ENCODE measurements around the gene HYPK.
"Not testable (repeated sequence)": the region's sequence is repeated elsewhere in the genome, so short reads cannot be mapped to it uniquely, and the experiment has no call there.

HYPK gene

DNA sequence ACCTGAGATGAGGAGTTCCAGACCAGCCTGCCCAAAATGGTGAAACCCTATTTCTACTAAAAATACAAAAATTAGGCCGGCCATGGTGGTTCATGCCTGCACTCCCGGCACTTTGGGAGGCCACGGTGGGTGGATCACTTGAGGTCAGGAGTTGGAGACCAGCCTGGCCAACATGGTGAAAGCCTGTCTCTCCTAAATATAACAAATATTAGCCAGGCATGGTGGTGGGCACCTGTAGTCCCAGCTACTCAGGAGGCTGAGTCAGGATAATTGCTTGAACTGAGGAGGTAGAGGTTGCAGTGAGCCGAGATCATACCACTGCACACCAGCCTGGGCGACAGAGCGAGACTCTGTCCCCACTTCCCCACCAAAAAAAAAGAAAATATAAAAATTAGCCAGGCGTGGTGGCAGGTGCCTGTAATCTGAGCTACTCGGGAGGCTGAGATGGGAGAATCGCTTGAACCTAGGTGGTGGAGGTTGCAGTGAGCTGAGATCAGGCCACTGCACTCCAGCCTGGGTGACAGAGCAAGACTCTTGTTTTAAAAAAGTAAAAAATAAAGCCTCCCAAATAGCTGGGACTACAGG is 30.4 kb downstream of the HYPK start:
- not testable (repeated sequence) for DNase-seq; H3K27me3 ChIP-seq (ENCODE audit: insufficient read depth, low read length, poor library complexity); ATAC-seq (ENCODE audit: insufficient read depth, low read depth); H2AFZ ChIP-seq (ENCODE audit: low read depth, low read length); H3K27ac ChIP-seq (ENCODE audit: low read length); H3K9me3 ChIP-seq (ENCODE audit: insufficient read depth, low read length, severe bottlenecking)
- Histone ChIP-seq H3K4me3 (ENCODE audit: low read depth in 1 of 2, low read length in 2 of 2) (0 out of 4 replicates have a peak overlapping the region, but pooled peaks of 1 of the 2 experiments have one; percentile 24), H3K9ac (ENCODE audit: low read depth, low read length) (0 out of 2 replicates have a peak overlapping the region, but pooled peaks have one; percentile 24), H3K4me1 (ENCODE audit: insufficient read depth, low read length) (peaks cover 65% of the 10 kb centered on the region), H4K20me1 (ENCODE audit: insufficient read depth, low read length) (peaks cover 13% of the 10 kb centered on the region; the same call in 1 of the 2 replicates), H3K79me2 (ENCODE audit: insufficient read depth, low read length) (peaks cover 95% of the 10 kb centered on the region), H3K36me3 (ENCODE audit: insufficient read depth, low read length) (peaks cover 46% of the 10 kb centered on the region), H3K4me2 (ENCODE audit: insufficient read depth, low read length) (peak overlapping the region; percentile 79)

DNA sequence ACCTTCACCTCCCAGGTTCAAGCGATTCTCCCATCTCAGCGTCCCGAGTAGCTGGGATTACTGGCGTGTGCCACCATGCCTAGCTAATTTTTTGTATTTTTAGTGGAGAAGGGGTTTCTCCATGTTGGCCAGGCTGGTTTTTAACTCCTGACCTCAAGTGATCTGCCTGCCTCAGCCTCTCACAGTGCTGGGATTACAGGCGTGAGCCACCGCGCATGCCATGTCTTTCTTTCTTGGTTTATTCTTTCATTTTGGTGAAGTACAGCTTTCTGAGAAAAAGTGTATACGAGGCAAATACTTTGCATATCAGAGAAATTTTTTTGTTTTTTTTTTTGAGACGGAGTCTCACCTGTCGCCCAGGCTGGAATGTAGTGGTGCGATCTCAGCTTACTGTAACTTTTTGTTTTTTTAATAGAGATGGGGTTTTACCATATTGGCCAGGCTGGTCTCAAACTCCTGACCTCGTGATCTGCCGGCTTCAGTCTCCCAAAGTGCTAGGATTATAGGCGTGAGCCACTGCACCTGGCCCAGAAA is 31.2 kb downstream of the HYPK start:
- Histone ChIP-seq H3K79me2 (ENCODE audit: insufficient read depth, low read length) (peaks cover 95% of the 10 kb centered on the region), H3K4me2 (ENCODE audit: insufficient read depth, low read length) (peak overlapping the region; percentile 79), H3K4me1 (ENCODE audit: insufficient read depth, low read length) (peaks cover 58% of the 10 kb centered on the region), H3K9ac (ENCODE audit: low read depth, low read length) (peak overlapping the region; percentile 24; the same call in 1 of the 2 replicates), H3K4me3 (ENCODE audit: low read depth in 1 of 2, low read length in 2 of 2) (peak overlapping the region in 1 of 2 experiments; percentile 24; a peak in 2 of 4 replicates), H4K20me1 (ENCODE audit: insufficient read depth, low read length) (peaks cover 13% of the 10 kb centered on the region; the same call in 1 of the 2 replicates), H3K36me3 (ENCODE audit: insufficient read depth, low read length) (peaks cover 54% of the 10 kb centered on the region)
- H2AFZ ChIP-seq (ENCODE audit: low read depth, low read length); H3K9me3 ChIP-seq (ENCODE audit: insufficient read depth, low read length, severe bottlenecking); ATAC-seq (ENCODE audit: insufficient read depth, low read depth); H3K27me3 ChIP-seq (ENCODE audit: insufficient read depth, low read length, poor library complexity); DNase-seq; H3K27ac ChIP-seq (ENCODE audit: low read length): not testable (repeated sequence)

DNA sequence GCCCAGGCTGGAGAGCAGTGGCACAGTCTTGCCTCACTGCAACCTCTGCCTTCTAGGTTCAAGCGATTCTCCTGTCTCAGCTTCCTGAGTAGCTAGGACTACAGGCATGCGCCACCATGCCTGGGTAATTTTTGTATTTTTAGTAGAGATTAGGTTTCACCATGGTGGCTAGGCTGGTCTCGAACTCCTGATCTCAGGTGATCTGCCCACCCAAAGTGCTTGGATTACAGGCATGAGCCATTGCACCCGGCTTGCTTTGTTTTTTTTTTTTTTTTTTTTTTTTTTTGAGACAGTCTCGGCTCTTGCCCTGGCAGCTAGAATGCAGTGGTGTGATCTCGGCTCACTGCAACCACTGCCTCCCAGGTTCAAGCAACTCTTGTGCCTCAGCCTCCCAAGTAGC is 32.1 kb downstream of the HYPK start:
- peak overlapping the region; percentile 79 for H3K4me2 ChIP-seq (ENCODE audit: insufficient read depth, low read length)
- ATAC-seq (ENCODE audit: insufficient read depth, low read depth); H3K9me3 ChIP-seq (ENCODE audit: insufficient read depth, low read length, severe bottlenecking); DNase-seq; H3K27me3 ChIP-seq (ENCODE audit: insufficient read depth, low read length, poor library complexity); H3K9ac ChIP-seq (ENCODE audit: low read depth, low read length); H3K27ac ChIP-seq (ENCODE audit: low read length); H2AFZ ChIP-seq (ENCODE audit: low read depth, low read length); H3K4me3 ChIP-seq (ENCODE audit: low read depth in 1 of 2, low read length in 2 of 2): not testable (repeated sequence)
- H4K20me1 ChIP-seq (ENCODE audit: insufficient read depth, low read length): peaks cover 18% of the 10 kb centered on the region
- H3K79me2 ChIP-seq (ENCODE audit: insufficient read depth, low read length): peaks cover 94% of the 10 kb centered on the region
- H3K36me3 ChIP-seq (ENCODE audit: insufficient read depth, low read length): peaks cover 63% of the 10 kb centered on the region
- H3K4me1 ChIP-seq (ENCODE audit: insufficient read depth, low read length): peaks cover 57% of the 10 kb centered on the region

DNA sequence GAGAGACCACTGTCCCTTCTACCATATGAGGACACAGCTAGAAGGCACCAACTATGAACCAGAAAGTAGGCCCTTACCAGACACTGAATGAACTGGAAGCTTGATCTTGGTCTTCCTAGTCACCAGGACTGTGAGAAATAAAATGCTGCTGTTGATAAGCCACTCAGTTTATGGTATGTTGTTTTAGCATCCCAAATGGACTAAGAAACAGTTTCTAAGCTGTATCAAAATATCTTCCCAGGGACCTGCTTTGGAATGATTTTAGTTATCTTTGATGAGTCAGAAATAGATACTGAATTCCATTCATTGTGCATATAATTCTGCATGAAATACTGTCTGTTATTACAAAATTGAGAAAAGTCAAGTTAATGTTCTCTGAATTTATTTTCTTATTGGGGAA is 45.0 kb downstream of the HYPK start:
- no peak overlapping the region for H3K4me3 ChIP-seq (ENCODE audit: low read depth in 1 of 2, low read length in 2 of 2)
- peaks cover 67% of the 10 kb centered on the region for H3K36me3 ChIP-seq (ENCODE audit: insufficient read depth, low read length)
- peaks cover 8% of the 10 kb centered on the region; the same call in 1 of the 2 replicates for H3K79me2 ChIP-seq (ENCODE audit: insufficient read depth, low read length)
- ATAC-seq (ENCODE audit: insufficient read depth, low read depth) (no peak), DNase-seq (no peak)
- H3K4me2 ChIP-seq (ENCODE audit: insufficient read depth, low read length): no peak overlapping the region
- TF ChIP-seq, protein P1, sequence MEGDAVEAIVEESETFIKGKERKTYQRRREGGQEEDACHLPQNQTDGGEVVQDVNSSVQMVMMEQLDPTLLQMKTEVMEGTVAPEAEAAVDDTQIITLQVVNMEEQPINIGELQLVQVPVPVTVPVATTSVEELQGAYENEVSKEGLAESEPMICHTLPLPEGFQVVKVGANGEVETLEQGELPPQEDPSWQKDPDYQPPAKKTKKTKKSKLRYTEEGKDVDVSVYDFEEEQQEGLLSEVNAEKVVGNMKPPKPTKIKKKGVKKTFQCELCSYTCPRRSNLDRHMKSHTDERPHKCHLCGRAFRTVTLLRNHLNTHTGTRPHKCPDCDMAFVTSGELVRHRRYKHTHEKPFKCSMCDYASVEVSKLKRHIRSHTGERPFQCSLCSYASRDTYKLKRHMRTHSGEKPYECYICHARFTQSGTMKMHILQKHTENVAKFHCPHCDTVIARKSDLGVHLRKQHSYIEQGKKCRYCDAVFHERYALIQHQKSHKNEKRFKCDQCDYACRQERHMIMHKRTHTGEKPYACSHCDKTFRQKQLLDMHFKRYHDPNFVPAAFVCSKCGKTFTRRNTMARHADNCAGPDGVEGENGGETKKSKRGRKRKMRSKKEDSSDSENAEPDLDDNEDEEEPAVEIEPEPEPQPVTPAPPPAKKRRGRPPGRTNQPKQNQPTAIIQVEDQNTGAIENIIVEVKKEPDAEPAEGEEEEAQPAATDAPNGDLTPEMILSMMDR (IDR thresholded peaks at IDR 0.05; ENCODE audit: borderline replicate concordance, extremely low read depth, low read length, poor library complexity, severe bottlenecking): no peak
- TF ChIP-seq EZH2 (IDR thresholded peaks at IDR 0.05; ENCODE audit: borderline replicate concordance, low read depth, low read length, severe bottlenecking): no peak
- no peaks in the 10 kb centered on the region; the same call in 1 of the 2 replicates for H4K20me1 ChIP-seq (ENCODE audit: insufficient read depth, low read length)
- H3K27ac ChIP-seq (ENCODE audit: low read length): no peak overlapping the region
- H3K9ac ChIP-seq (ENCODE audit: low read depth, low read length): no peak overlapping the region
- H3K27me3 ChIP-seq (ENCODE audit: insufficient read depth, low read length, poor library complexity): no peaks in the 10 kb centered on the region
- H3K9me3 ChIP-seq (ENCODE audit: insufficient read depth, low read length, severe bottlenecking): no peaks in the 10 kb centered on the region
- no peak overlapping the region for H2AFZ ChIP-seq (ENCODE audit: low read depth, low read length)
- H3K4me1 ChIP-seq (ENCODE audit: insufficient read depth, low read length): no peaks in the 10 kb centered on the region

DNA sequence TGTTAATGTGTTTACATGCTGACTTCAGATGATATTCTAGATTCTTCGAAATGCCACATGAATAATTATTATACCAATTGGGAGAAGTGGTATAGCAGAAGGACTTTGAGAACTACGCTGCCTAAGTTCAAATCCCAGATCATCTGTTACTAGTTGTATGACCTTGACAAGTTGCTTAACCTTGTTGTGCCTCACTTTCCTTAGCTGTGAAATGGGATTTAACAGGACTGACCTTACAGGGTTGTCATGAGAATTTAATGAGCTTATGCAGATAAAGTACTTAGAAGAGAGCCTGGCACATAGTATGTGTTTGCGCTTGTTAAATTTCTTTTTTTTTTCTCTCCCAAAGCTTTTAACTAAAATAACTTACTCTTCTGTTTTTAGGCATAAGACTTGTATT is 50.9 kb downstream of the HYPK start:
- H3K9ac ChIP-seq (ENCODE audit: low read depth, low read length): no peak overlapping the region
- no peaks in the 10 kb centered on the region for H3K27me3 ChIP-seq (ENCODE audit: insufficient read depth, low read length, poor library complexity)
- H3K4me3 ChIP-seq (ENCODE audit: low read depth in 1 of 2, low read length in 2 of 2): no peak overlapping the region
- no peaks in the 10 kb centered on the region for H3K4me1 ChIP-seq (ENCODE audit: insufficient read depth, low read length)
- no peak for DNase-seq
- H3K4me2 ChIP-seq (ENCODE audit: insufficient read depth, low read length): no peak overlapping the region
- H3K79me2 ChIP-seq (ENCODE audit: insufficient read depth, low read length): peaks cover 6% of the 10 kb centered on the region; the same call in 1 of the 2 replicates
- H3K27ac ChIP-seq (ENCODE audit: low read length): no peak overlapping the region
- H3K9me3 ChIP-seq (ENCODE audit: insufficient read depth, low read length, severe bottlenecking): no peaks in the 10 kb centered on the region
- H4K20me1 ChIP-seq (ENCODE audit: insufficient read depth, low read length): no peaks in the 10 kb centered on the region
- no peak for ATAC-seq (ENCODE audit: insufficient read depth, low read depth)
- H2AFZ ChIP-seq (ENCODE audit: low read depth, low read length): no peak overlapping the region
- TF ChIP-seq EZH2 (IDR thresholded peaks at IDR 0.05; ENCODE audit: borderline replicate concordance, low read depth, low read length, severe bottlenecking): no peak
- TF ChIP-seq, protein P1 (IDR thresholded peaks at IDR 0.05; ENCODE audit: borderline replicate concordance, extremely low read depth, low read length, poor library complexity, severe bottlenecking): no peak
- H3K36me3 ChIP-seq (ENCODE audit: insufficient read depth, low read length): peaks cover 82% of the 10 kb centered on the region
